Activated CD8-positive, alpha-beta T cell treated with anti-CD3 and anti-CD28 coated beads for 36 hours (primary cell): ENCODE measurements around the gene SUN1. TPM values are rescaled to one million over a fixed set of nuclear protein-coding genes. Genes with fewer than 3 reads are reported as not detected.

Source experiments
- ATAC-seq: fragments of 200-7000 bp; cut with Tn5 transposase; one replicate; pipeline ENCODE4 v1.10.0; 2021; ENCODE audit warnings: mild to moderate bottlenecking, moderate library complexity
- CTCF ChIA-PET: fragments of 350-600 bp; sonication (Branson Sonifier 250); formaldehyde crosslinking; loops from one replicate; lab custom pipeline; 2021; ENCODE audit warnings: antibody characterized with exemption; lab: Charles Lee
- POLR2A ChIA-PET: fragments of 350-600 bp; sonication (Branson Sonifier 250); formaldehyde crosslinking; loops from one replicate; lab custom pipeline; 2021; ENCODE audit warnings: antibody characterized with exemption; lab: Charles Lee
- DNase-seq: peaks from one replicate; pipeline ENCODE4 v3.0.0-alpha.2; 2020
- H3K27ac Mint-ChIP-seq: one replicate; pipeline ENCODE4 v1.8.0; 2021; ENCODE audit warnings: mild to moderate bottlenecking, mixed read lengths
- H3K27me3 Mint-ChIP-seq: one replicate; pipeline ENCODE4 v1.8.0; 2021; ENCODE audit warnings: mixed read lengths
- H3K36me3 Mint-ChIP-seq: one replicate; pipeline ENCODE4 v1.8.0; 2021; ENCODE audit warnings: low read depth, mixed read lengths
- H3K4me1 Mint-ChIP-seq: one replicate; pipeline ENCODE4 v1.8.0; 2021; ENCODE audit warnings: low read depth, mixed read lengths
- H3K4me3 Mint-ChIP-seq: one replicate; pipeline ENCODE4 v1.8.0; 2021; ENCODE audit warnings: mild to moderate bottlenecking, moderate library complexity, mixed read lengths
- H3K9me3 Mint-ChIP-seq: one replicate; pipeline ENCODE4 v1.8.0; 2021; ENCODE audit warnings: mixed read lengths
- intact Hi-C: fragments of 100-400 bp; cut with micrococcal nuclease; formaldehyde crosslinking; loops from one replicate; pipeline ENCODE4 v1.10.0; 2022
- total RNA-seq, 2 experiments: library from RNA; stranded (reverse); gene quantifications; one replicate each; pipeline ENCODE4 v1.2.3, GENCODE V29; 2021
- TF ChIP-seq, protein P1 (sequence below): fragments of 200-600 bp; IDR thresholded peaks from one replicate; pipeline ENCODE4 v1.8.0; 2022; ENCODE audit warnings: antibody characterized with exemption, mild to moderate bottlenecking

The SUN1 gene
- total RNA-seq, 2 experiments from 2014 or later: 71.3 to 71.6 TPM

DNA sequence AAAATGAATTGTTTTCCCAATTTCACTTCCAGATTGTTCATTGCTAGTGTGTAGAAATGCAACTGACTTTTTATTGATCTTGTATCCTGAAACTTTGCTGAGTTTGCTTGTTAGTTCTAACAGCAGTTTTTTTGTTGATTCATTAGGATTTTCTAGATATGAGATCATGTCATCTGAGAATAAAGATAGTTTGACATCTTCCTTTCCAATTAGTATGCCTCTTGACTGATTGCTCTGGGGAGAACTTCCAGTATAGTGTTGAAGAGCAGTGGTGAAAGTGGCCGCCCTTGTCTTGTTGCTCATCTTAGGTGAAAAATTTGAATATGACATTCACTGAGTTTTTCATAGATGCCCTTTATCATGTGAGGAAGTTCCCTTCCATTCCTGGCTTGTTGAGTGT is 11.9 kb upstream of the SUN1 start:
- Mint-ChIP-seq H3K27me3 (no peaks in the 10 kb centered on the region), H3K4me1 (peaks cover 53% of the 10 kb centered on the region), H3K27ac (no peak overlapping the region), H3K4me3 (no peak overlapping the region), H3K36me3 (peaks cover 28% of the 10 kb centered on the region), H3K9me3 (no peaks in the 10 kb centered on the region)
- DNase-seq (no peak), ATAC-seq (no peak)
- TF ChIP-seq, protein P1, sequence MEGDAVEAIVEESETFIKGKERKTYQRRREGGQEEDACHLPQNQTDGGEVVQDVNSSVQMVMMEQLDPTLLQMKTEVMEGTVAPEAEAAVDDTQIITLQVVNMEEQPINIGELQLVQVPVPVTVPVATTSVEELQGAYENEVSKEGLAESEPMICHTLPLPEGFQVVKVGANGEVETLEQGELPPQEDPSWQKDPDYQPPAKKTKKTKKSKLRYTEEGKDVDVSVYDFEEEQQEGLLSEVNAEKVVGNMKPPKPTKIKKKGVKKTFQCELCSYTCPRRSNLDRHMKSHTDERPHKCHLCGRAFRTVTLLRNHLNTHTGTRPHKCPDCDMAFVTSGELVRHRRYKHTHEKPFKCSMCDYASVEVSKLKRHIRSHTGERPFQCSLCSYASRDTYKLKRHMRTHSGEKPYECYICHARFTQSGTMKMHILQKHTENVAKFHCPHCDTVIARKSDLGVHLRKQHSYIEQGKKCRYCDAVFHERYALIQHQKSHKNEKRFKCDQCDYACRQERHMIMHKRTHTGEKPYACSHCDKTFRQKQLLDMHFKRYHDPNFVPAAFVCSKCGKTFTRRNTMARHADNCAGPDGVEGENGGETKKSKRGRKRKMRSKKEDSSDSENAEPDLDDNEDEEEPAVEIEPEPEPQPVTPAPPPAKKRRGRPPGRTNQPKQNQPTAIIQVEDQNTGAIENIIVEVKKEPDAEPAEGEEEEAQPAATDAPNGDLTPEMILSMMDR: no peak
- CTCF ChIA-PET: no interaction called here
- intact Hi-C loops: no loop called here
- POLR2A ChIA-PET: no interaction called here

DNA sequence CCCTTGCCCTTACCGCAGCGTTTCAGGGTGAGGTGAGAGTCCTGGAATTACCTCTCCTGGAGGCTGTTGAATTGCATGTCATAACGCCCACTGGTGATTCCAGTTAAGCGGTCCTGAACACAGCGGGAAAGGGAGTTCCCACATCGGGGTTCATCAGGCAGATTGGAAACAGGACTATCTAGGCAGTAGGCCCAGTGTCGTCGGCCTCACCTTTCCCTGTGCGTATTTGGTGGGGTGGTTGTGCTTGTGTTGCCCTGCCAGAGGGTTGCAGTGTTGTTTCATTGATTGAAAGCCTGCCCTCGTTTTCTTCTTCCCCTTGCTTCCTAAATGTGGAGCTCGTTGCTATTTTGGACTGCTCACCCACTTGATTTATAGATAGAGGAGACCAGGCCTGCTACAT is 10.6 kb upstream of the SUN1 start:
- ATAC-seq: no peak
- TF ChIP-seq, protein P1: no peak
- ChIA-PET POLR2A (no interaction called here), CTCF (interaction anchor here (1.2 kb wide), 1 partner anchor 51 kb away, joined by 3 read pairs; no protein-coding TSS in a partner anchor)
- Mint-ChIP-seq H3K9me3 (no peaks in the 10 kb centered on the region), H3K36me3 (peaks cover 37% of the 10 kb centered on the region), H3K27ac (no peak overlapping the region), H3K27me3 (no peaks in the 10 kb centered on the region), H3K4me3 (no peak overlapping the region), H3K4me1 (peaks cover 58% of the 10 kb centered on the region)
- no peak for DNase-seq
- intact Hi-C loops: no loop called here

DNA sequence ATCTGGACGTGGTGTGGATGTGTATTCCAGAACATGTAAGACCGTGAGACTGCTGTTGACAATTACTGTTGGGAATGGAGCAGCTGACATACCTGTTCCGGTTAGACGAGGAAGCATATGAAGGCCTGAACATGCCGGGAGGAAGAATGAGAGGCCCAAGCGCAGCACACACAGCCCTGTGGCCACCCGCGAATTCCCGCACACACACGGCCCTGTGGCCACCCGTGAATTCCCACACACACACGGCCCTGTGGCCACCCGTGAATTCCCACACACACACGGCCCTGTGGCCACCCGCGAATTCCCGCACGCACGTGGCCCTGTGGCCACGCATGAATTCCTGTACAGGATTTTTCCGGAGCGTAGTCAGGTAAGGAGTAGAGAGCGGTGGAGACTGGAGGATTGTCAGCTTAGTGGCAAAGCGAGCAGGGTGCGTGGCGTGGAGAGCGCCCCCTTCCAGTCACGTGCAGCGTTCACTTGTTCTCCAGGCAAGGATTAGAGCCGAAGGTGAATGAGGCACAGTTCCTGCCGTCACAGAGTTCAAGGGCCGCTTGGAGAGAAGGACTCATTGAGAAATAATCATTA is 9.5 kb upstream of the SUN1 start:
- Mint-ChIP-seq H3K4me1 (peaks cover 54% of the 10 kb centered on the region), H3K9me3 (no peaks in the 10 kb centered on the region), H3K27ac (no peak overlapping the region), H3K27me3 (no peaks in the 10 kb centered on the region), H3K4me3 (no peak overlapping the region), H3K36me3 (peaks cover 36% of the 10 kb centered on the region)
- ChIA-PET CTCF (interaction anchor here (1.2 kb wide), 1 partner anchor 50 kb away, joined by 3 read pairs; no protein-coding TSS in a partner anchor), POLR2A (no interaction called here)
- intact Hi-C loops: no loop called here
- DNase-seq (no peak), ATAC-seq (no peak)
- TF ChIP-seq, protein P1: no peak

DNA sequence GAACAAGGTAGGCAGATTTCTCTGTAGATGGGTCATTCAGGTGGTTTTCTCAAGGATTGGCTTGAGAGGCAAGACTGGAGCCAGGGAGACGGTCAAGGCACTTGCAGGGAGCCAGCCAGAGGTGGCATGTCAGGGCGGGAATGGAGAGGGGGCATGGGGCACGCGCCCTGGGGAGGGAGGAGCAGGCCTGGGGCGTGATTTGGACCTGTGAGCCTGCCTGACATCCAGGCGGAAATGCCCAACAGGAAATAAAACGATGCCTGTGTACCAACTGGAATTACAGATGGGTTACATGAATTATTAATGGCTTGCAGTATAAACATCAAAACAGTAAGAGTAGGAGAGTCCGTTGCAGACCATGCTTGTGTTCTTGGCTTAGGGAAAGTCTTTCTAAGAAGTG is 8.6 kb upstream of the SUN1 start:
- ChIA-PET POLR2A (no interaction called here), CTCF (no interaction called here)
- Mint-ChIP-seq H3K9me3 (no peaks in the 10 kb centered on the region), H3K36me3 (peaks cover 27% of the 10 kb centered on the region), H3K4me3 (no peak overlapping the region), H3K27ac (no peak overlapping the region), H3K27me3 (no peaks in the 10 kb centered on the region), H3K4me1 (peaks cover 45% of the 10 kb centered on the region)
- intact Hi-C loops: no loop called here
- no peak for ATAC-seq
- TF ChIP-seq, protein P1: no peak
- no peak for DNase-seq

DNA sequence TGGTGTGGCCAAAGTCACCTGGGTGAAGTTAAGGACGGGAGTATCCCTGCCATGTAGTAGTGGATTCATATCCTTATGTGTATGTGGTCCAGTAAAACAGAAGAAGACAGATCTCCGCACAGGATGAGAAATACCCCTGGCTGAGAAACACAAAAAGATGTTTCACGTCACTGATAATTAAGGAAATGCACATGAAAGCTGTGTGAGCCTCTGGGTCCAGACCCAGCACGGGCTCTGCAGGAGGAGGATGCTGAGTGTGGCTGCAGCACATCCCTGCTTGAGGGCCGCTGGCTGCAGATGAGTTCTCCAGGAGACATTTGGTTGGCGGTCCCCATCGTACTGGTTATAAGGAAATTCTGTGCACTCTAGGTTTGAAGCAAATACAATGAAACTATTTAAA is 8.2 kb upstream of the SUN1 start:
- ATAC-seq: no peak
- TF ChIP-seq, protein P1: no peak
- DNase-seq: no peak
- H3K27ac Mint-ChIP-seq: no peak overlapping the region
- H3K36me3 Mint-ChIP-seq: peaks cover 26% of the 10 kb centered on the region
- H3K27me3 Mint-ChIP-seq: no peaks in the 10 kb centered on the region
- no peak overlapping the region for H3K4me3 Mint-ChIP-seq
- H3K4me1 Mint-ChIP-seq: peaks cover 49% of the 10 kb centered on the region
- ChIA-PET CTCF (no interaction called here), POLR2A (no interaction called here)
- H3K9me3 Mint-ChIP-seq: no peaks in the 10 kb centered on the region
- intact Hi-C loops: no loop called here
